ENCODE data around the gene VWA1.

Gene VWA1

GRCh38 chr1:1489231-1489630 is 53.7 kb downstream of the VWA1 start:
- Histone ChIP-seq H3K27me3 (ENCODE audit: low read depth) (no peaks in the 10 kb centered on the region), H3K4me1 (no peaks in the 10 kb centered on the region), H3K9me3 (no peaks in the 10 kb centered on the region), H3K4me3 (no peak overlapping the region), H3K36me3 (replicated peaks) (peaks cover 71% of the 10 kb centered on the region)
- in situ Hi-C loops (cut with MboI; ENCODE audit: low sequenced_read_pairs), result no loop called here
- DNase-seq (ENCODE audit: low spot score in 2 of 2), result no peak

GRCh38 chr1:1489861-1490260 is 54.4 kb downstream of the VWA1 start:
- no peaks in the 10 kb centered on the region for H3K9me3 ChIP-seq
- in situ Hi-C loops (cut with MboI; ENCODE audit: low sequenced_read_pairs), result loop anchor here (10.0 kb wide), 1 partner anchor 95 kb away; the partner anchor contains the start of gene CCNL2
- no peaks in the 10 kb centered on the region for H3K27me3 ChIP-seq (ENCODE audit: low read depth)
- no peaks in the 10 kb centered on the region for H3K4me1 ChIP-seq
- DNase-seq (ENCODE audit: low spot score in 2 of 2), result no peak
- peaks cover 67% of the 10 kb centered on the region for H3K36me3 ChIP-seq (replicated peaks)
- no peak overlapping the region for H3K4me3 ChIP-seq

- Histone ChIP-seq H3K4me1 (no peaks in the 10 kb centered on the region), H3K4me3 (no peak overlapping the region), H3K27me3 (ENCODE audit: low read depth) (no peaks in the 10 kb centered on the region), H3K9me3 (no peaks in the 10 kb centered on the region), H3K36me3 (replicated peaks) (peaks cover 71% of the 10 kb centered on the region)
- DNase-seq (ENCODE audit: low spot score in 2 of 2), result no peak
- in situ Hi-C loops (cut with MboI; ENCODE audit: low sequenced_read_pairs), result loop anchor here (10.0 kb wide), 1 partner anchor 96 kb away; the partner anchor contains the start of gene CCNL2
These were observed 55.2 kb downstream of the VWA1 start for GRCh38 chr1:1490633-1491230.

- Histone ChIP-seq H3K4me3 (no peak overlapping the region), H3K27me3 (ENCODE audit: low read depth) (no peaks in the 10 kb centered on the region), H3K9me3 (no peaks in the 10 kb centered on the region), H3K36me3 (replicated peaks) (peaks cover 71% of the 10 kb centered on the region), H3K4me1 (no peaks in the 10 kb centered on the region)
- in situ Hi-C loops (cut with MboI; ENCODE audit: low sequenced_read_pairs), result loop anchor here (10.0 kb wide), 1 partner anchor 97 kb away; the partner anchor contains the start of gene CCNL2
- DNase-seq (ENCODE audit: low spot score in 2 of 2), result no peak
These were observed 56.1 kb downstream of the VWA1 start for GRCh38 chr1:1491601-1492000.
